Heart right ventricle (tissue), 16 donors: ENCODE results near the gene C3orf49. TPM values are rescaled to one million over a fixed set of nuclear protein-coding genes. Genes with fewer than 3 reads are reported as not detected.

Experiments
- ATAC-seq, 8 donors: fragments of 200-7000 bp; cut with Tn5 transposase; one replicate each; pipeline ENCODE4 v1.9.1; 2020; ENCODE audit warnings: mild to moderate bottlenecking in 8 of 8, moderate library complexity in 8 of 8, moderate number of reproducible peaks in 1 of 8
- DNase-seq, 2 donors: peaks; one replicate each; pipeline ENCODE4 v3.0.0-alpha.2; 2020
- H3K27ac ChIP-seq, 10 donors: fragments of 200-600 bp; sonication (generic) in 2 of 10; one replicate each; pipeline versions ENCODE4 v1.5.0 to v1.8.0; 2020 to 2022; ENCODE audit warnings: mild to moderate bottlenecking in 3 of 10
- H3K27me3 ChIP-seq, 7 donors: fragments of 200-600 bp; one replicate each; pipeline ENCODE4 v1.8.0; 2021 to 2022; ENCODE audit warnings: mild to moderate bottlenecking in 2 of 7
- H3K36me3 ChIP-seq, 9 donors: fragments of 200-600 bp; sonication (generic) in 1 of 9; one replicate each; pipeline versions ENCODE4 v1.5.0 to v1.8.0; 2020 to 2022; ENCODE audit warnings: mild to moderate bottlenecking in 2 of 9
- H3K4me1 ChIP-seq, 9 donors: fragments of 200-600 bp; sonication (generic) in 1 of 9; one replicate each; pipeline versions ENCODE4 v1.5.0 to v1.8.0; 2020 to 2022; ENCODE audit warnings: mild to moderate bottlenecking in 4 of 9
- H3K4me3 ChIP-seq, 10 donors: fragments of 200-600 bp; sonication (generic) in 2 of 10; one replicate each; pipeline versions ENCODE4 v1.5.0 to v1.8.0; 2020 to 2022; ENCODE audit warnings: mild to moderate bottlenecking in 7 of 10, moderate library complexity in 2 of 10
- H3K9me3 ChIP-seq, 11 donors: fragments of 200-600 bp in 10 of 11; sonication (generic) in 2 of 11; one replicate each; pipeline versions ENCODE4 v1.5.0 to v1.8.0; 2013 to 2022; ENCODE audit warnings: mild to moderate bottlenecking in 2 of 11, control low read depth in 1 of 11, moderate library complexity in 1 of 11
- WGBS, 2 donors: extraction: QIAGEN DNeasy Blood & Tissue Kit; methylation state at CpG; one replicate each; pipeline ENCODE4 v1.1.7; 2013; ENCODE audit warnings: inconsistent platforms in 1 of 2; 5-methylcytosine and 5-hydroxymethylcytosine counted together
- intact Hi-C, 10 donors: fragments of 100-400 bp; cut with DNase I; formaldehyde crosslinking; loops; one replicate each; pipeline versions ENCODE4 v1.11.1 to v1.14.2; 2022
- polyA plus RNA-seq, 2 donors: library from polyadenylated mRNA; stranded (reverse); fragments of 200-250 nt; gene quantifications; one replicate each; pipeline ENCODE4 v1.2.3, GENCODE V29; 2013
- total RNA-seq, 10 donors: library from RNA; stranded (reverse); fragmentation: NEBNext Ultra II Directional in 3 of 10; extraction: Animal tissue kit (Norgen Biotek cat#: 25700) in 3 of 10; gene quantifications; one replicate each; pipeline versions ENCODE4 v1.2.1 to v1.2.4, GENCODE V29; 2021 to 2023
- TF ChIP-seq, protein P1 (sequence below), 9 donors: fragments of 200-600 bp; sonication (generic) in 2 of 9; IDR thresholded peaks; one replicate each; pipeline versions ENCODE4 v1.5.0 to v1.8.0; 2021 to 2022; ENCODE audit warnings: antibody characterized with exemption in 9 of 9, mild to moderate bottlenecking in 5 of 9, moderate library complexity in 1 of 9
- donor health status: Arrhythmogenic right ventricular cardiomyopathy.
- donor health status: ischemic (EF 13 %, LVEDD 7.1; RV severe dilation, severe dysfunction).
- donor health status: healthy with polysubstance abuse.
- donor health status: DM: no; HTN: yes; CAD: no.
- donor health status: DM: no; HTN: no; CAD: no.
- donor health status: ischemic (EF 25% LVEDD 6.9; RV normal size, moderate dysfunction).
- donor health status: ischemic (EF 25% LVEDD 5.7; RV mildly dilated, moderate dysfunction).
- donor health status: healthy.
- donor health status: DM: yes; HTN: yes; CAD: no.
- donor health status: Ischemic cardiomyopathy.
- donor health status: ischemic (EF 35%, LVEDD 5.7; RV mildly dilated, moderate dysfunction).
- donor health status: nonischemic (EF 11% LVEDD 7.7; RV severe dilation, severe dysfunction).
- donor health status: DM: yes; HTN: yes; CAD: no.
- donor health status: PGD.
- donor health status: ischemic (EF 29% LVEDD 5.4; RV normal size, mild dysfunction).
- donor health status: nonischemic (EF 23%, LVEDD 6.1; RV moderate dilation, normal function).

Gene C3orf49
- total and polyA plus RNA-seq, 12 donors: not detected

DNA sequence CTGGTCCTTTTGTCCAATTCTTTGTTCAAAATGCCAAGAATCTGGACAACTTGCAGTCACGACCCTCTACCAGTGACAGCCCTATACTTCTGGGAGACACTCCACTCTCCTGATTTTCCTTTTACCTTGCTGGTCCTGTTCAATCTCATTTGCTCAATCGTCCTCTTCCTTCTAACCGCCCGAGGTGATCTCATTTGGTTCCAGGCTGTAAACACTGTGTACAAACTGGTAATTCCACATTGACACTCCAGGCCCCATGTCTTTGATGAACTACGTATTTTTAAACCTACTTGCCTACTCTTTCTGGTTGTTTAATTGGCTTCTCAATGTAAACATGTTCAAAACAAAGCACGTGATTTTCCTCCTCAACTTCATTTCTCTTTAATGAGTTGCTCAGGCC, 23.7 kb upstream of the C3orf49 start:
- intact Hi-C loops: no loop called here
- no peak for ATAC-seq
- peaks cover 0 to 6% (median 0%) of the 10 kb centered on the region in 7 donors for H3K27me3 ChIP-seq

DNA sequence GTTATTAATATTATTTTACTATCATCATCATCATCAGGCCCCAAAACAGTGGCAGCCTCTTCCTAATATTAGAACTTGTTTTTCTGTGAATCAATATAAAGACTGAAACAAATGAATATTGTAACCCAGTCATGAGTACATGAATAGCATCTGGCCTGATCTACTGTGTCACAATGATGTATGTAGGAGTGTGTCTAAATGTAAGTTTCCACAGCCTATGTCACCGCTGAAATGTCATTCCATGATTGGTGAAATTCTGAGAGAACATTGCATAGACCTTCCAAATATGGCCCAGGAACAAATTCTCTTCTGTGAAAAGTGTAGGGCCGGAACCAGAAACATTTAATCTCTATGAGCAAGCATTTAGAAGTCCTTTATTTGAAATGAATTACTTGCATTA, 20.6 kb upstream of the C3orf49 start:
- no peaks in the 10 kb centered on the region for H3K4me1 ChIP-seq
- 93 to 99% methylated on average over 2 of the region's 2 CpGs for WGBS, 2 donors

More for the DNA sequence above, 23.7 kb upstream of the C3orf49 start:
- DNase-seq: no peak
- Histone ChIP-seq H3K4me1 (no peaks in the 10 kb centered on the region), H3K36me3 (no peaks in the 10 kb centered on the region), H3K9me3 (no peaks in the 10 kb centered on the region), H3K27ac (no peak overlapping the region), H3K4me3 (no peak overlapping the region)
- WGBS, 2 donors: 82 to 86% methylated on average over 6 of the region's 6 CpGs
- TF ChIP-seq, protein P1, sequence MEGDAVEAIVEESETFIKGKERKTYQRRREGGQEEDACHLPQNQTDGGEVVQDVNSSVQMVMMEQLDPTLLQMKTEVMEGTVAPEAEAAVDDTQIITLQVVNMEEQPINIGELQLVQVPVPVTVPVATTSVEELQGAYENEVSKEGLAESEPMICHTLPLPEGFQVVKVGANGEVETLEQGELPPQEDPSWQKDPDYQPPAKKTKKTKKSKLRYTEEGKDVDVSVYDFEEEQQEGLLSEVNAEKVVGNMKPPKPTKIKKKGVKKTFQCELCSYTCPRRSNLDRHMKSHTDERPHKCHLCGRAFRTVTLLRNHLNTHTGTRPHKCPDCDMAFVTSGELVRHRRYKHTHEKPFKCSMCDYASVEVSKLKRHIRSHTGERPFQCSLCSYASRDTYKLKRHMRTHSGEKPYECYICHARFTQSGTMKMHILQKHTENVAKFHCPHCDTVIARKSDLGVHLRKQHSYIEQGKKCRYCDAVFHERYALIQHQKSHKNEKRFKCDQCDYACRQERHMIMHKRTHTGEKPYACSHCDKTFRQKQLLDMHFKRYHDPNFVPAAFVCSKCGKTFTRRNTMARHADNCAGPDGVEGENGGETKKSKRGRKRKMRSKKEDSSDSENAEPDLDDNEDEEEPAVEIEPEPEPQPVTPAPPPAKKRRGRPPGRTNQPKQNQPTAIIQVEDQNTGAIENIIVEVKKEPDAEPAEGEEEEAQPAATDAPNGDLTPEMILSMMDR (IDR thresholded peaks at IDR 0.05): no peak

DNA sequence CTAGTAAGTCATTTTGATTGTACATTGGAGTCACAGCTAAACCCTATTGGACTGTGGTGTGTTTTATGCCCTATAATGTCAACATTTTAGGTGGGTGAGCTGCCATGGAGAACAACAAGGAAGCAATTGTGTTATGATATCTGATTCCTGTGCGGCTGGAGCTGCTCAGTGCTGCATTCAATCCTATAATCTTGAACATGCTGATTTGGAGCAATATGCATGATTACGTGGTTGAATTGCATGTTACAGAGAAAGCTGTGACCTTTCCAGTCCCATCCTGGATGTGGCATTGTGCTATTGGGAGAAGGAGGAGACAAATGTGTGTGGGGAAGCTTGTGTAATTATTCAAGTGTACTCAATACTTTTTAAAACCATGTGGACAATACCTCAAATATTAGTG, 20.1 kb upstream of the C3orf49 start:
- Histone ChIP-seq H3K27me3 (no peaks in the 10 kb centered on the region), H3K4me3 (no peak overlapping the region), H3K36me3 (no peaks in the 10 kb centered on the region), H3K4me1 (no peaks in the 10 kb centered on the region), H3K27ac (no peak overlapping the region), H3K9me3 (no peaks in the 10 kb centered on the region)
- no peak for DNase-seq
- intact Hi-C loops: no loop called here
- ATAC-seq: no peak
- 78 to 81% methylated on average over 2 of the region's 2 CpGs for WGBS, 2 donors
- TF ChIP-seq, protein P1 (IDR thresholded peaks at IDR 0.05): no peak

More for the DNA sequence above, 20.6 kb upstream of the C3orf49 start:
- DNase-seq (no peak), ATAC-seq (no peak)
- peaks cover 0 to 3% (median 0%) of the 10 kb centered on the region in 7 donors for H3K27me3 ChIP-seq
- TF ChIP-seq, protein P1 (IDR thresholded peaks at IDR 0.05): no peak
- H3K4me3 ChIP-seq: no peak overlapping the region
- H3K9me3 ChIP-seq: no peaks in the 10 kb centered on the region
- intact Hi-C loops: no loop called here
- H3K27ac ChIP-seq: no peak overlapping the region
- no peaks in the 10 kb centered on the region for H3K36me3 ChIP-seq

DNA sequence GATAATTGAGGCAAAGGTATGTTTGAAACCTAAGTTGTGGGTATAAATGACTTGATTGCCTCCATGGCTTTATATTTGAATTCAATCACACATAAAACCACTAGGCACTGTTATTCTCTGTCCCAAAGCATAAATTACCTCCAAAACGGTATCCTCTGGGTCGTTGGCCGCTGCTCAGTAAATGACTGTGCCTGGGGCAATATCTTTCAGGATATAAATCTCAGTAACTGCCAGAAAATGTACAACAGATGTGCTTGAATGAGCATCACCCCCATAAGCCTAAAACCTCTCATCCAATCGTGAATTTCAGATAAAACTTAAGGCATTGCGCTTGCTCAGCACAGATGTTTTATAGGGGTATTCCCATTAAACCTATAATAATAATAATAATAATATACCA, 19.0 kb upstream of the C3orf49 start:
- intact Hi-C loops: no loop called here
- no peaks in the 10 kb centered on the region for H3K9me3 ChIP-seq
- TF ChIP-seq, protein P1 (IDR thresholded peaks at IDR 0.05): no peak
- no peaks in the 10 kb centered on the region for H3K27me3 ChIP-seq
- no peak overlapping the region for H3K27ac ChIP-seq
- DNase-seq (no peak), ATAC-seq (no peak)
- no peak overlapping the region for H3K4me3 ChIP-seq
- 79 to 87% methylated on average over 5 of the region's 5 CpGs for WGBS, 2 donors
- H3K36me3 ChIP-seq: no peaks in the 10 kb centered on the region
- no peaks in the 10 kb centered on the region for H3K4me1 ChIP-seq
